Retinal pigment epithelial cell (primary cell): ENCODE data around the gene MAP2K7.
A peak's percentile ranks its signal among the peaks of the same experiment; 100 is the strongest.

Experiments used
- DNase-seq: peaks from one replicate; pipeline ENCODE4 v3.0.0-alpha.2; 2010; ENCODE audit warnings: low read depth
- H3K4me3 ChIP-seq: 2 replicates; pipeline ENCODE4 v1.5.1; 2011; ENCODE audit warnings: mild to moderate bottlenecking, low read length, control low read depth, moderate library complexity
- CTCF ChIP-seq: conservative IDR thresholded peaks from 2 replicates; pipeline ENCODE4 v1.5.1; 2011; ENCODE audit warnings: low read depth, low read length, control low read depth, inconsistent platforms

Gene MAP2K7

DNA sequence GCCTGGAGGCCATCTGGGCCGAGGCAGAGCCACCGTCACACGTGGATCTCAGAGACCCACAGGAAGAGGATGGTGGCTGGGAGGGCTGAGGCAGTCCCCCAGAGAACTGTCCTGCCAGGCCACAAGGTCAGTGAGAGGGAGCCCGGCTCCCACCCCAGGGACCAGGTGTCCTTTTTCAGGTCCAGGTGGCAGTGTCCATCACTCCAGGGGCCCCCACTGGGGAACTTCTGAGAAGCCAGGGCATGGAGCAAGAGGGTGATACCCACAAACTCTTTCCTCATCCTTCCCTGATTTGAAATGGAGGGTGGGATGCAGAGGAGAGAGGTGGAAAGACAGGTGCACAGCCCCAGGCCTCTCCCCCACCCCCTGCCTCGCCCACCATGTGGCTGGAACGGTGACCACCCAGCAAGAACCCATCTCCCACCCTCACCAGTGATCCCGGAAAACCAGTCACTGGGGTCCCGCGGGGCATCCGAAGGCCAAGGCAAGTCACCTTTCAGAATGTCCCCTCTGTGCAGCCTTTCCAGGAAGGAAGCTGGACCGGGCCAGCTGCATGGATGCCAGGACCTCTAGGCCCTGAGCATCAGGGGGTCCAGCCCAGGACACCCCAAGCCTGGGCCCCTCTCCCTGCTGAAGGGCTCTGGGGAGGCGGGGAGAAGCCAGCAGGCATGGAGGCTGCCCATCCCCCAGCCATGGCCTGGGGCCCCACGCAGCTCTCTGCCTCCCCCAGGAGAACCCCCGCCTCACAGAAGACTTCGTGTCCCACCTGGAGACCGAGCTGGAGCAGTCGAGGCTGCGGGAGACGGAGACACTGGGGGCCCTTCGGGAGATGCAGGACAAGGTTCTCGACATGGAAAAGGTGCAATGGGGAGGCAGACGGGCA lies 43.6 kb upstream of the MAP2K7 start:
- TF ChIP-seq CTCF: no peak
- no peak overlapping the region for H3K4me3 ChIP-seq
- DNase-seq: no peak

GRCh38 chr19:7860714-7861618 lies 42.7 kb upstream of the MAP2K7 start:
- no peak for DNase-seq
- TF ChIP-seq CTCF: no peak
- H3K4me3 ChIP-seq: no peak overlapping the region

- H3K4me3 ChIP-seq: peak overlapping the region; percentile 41
- no peak for DNase-seq
- peak; percentile 27 for TF ChIP-seq CTCF
Measured at GRCh38 chr19:7861619-7862412, 41.9 kb upstream of the MAP2K7 start.

DNA sequence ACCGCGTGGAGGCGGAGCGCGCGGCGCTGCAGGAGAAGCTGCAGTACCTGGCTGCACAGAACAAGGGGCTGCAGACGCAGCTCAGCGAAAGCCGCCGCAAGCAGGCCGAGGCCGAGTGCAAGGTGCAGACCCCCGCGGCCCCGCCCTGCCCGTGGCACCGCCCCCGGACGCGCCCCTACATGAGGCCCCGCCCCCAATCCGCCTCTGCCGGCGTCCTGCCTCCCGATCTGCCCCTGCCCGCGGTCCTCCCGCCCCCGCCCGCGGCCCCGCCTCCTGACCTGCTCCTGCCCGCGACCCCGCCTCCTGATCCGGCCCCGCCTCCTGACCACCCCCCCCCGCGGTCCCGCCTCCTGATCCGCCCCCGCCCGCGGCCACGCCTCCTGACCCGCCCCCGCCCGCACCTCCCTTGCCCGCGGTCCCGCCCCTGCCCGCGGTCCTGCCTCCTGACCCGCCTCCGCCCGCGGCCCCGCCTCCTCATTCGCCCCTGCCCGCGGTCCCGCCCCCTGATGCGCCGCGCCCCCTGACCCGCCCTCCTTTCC lies 41.2 kb upstream of the MAP2K7 start:
- DNase-seq: no peak
- TF ChIP-seq CTCF: no peak
- peak overlapping the region; percentile 41 for H3K4me3 ChIP-seq

- H3K4me3 ChIP-seq: no peak overlapping the region
- TF ChIP-seq CTCF: no peak
- no peak for DNase-seq
Measured at GRCh38 chr19:7863157-7863970, 40.3 kb upstream of the MAP2K7 start.

- no peak for TF ChIP-seq CTCF
- H3K4me3 ChIP-seq: no peak overlapping the region
- no peak for DNase-seq
Measured at GRCh38 chr19:7863971-7864689, 39.5 kb upstream of the MAP2K7 start.
